WI38 (cell line): ENCODE data around the gene ZNF398.

Experiments
- H3K4me3 ChIP-seq: 2 replicates; pipeline ENCODE4 v1.5.1; 2011; ENCODE audit warnings: low read depth, mild to moderate bottlenecking, control low read depth, low read length
- TF ChIP-seq, protein P1 (sequence below): IDR thresholded peaks from 2 replicates; pipeline ENCODE4 v1.5.1; 2012; ENCODE audit warnings: low read depth, mild to moderate bottlenecking, control low read depth, low read length

The ZNF398 gene

DNA sequence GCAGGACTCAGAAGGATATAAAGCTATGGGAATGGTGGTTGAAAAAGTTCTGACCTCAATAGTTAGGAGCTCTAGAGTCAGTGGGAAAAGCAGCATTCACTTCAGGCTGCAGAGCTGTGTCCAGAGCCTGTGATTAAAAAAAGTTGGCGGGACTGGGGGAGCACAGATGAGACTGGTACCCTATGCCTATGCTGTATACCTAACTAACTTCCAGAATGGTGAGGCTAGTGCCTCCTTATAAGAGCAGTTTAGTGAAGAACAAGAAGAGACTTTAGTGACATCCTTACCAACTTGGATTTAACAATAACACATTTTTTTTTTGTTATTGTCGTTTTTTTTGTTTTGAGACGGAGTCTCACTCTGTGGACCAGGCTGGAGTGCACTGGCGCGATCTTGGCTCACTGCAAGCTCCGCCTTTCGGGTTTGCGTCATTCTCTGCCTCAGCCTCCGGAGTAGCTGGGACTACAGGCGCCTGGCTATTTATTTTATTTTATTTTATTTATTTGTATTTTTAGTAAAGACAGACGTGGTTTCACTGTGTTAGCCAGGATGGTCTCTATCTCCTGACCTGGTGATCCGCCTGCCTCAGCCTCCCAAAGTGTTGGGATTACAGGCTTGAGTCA lies 41.5 kb downstream of the ZNF398 start:
- TF ChIP-seq, protein P1, sequence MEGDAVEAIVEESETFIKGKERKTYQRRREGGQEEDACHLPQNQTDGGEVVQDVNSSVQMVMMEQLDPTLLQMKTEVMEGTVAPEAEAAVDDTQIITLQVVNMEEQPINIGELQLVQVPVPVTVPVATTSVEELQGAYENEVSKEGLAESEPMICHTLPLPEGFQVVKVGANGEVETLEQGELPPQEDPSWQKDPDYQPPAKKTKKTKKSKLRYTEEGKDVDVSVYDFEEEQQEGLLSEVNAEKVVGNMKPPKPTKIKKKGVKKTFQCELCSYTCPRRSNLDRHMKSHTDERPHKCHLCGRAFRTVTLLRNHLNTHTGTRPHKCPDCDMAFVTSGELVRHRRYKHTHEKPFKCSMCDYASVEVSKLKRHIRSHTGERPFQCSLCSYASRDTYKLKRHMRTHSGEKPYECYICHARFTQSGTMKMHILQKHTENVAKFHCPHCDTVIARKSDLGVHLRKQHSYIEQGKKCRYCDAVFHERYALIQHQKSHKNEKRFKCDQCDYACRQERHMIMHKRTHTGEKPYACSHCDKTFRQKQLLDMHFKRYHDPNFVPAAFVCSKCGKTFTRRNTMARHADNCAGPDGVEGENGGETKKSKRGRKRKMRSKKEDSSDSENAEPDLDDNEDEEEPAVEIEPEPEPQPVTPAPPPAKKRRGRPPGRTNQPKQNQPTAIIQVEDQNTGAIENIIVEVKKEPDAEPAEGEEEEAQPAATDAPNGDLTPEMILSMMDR = no peak
- no peak overlapping the region for H3K4me3 ChIP-seq

DNA sequence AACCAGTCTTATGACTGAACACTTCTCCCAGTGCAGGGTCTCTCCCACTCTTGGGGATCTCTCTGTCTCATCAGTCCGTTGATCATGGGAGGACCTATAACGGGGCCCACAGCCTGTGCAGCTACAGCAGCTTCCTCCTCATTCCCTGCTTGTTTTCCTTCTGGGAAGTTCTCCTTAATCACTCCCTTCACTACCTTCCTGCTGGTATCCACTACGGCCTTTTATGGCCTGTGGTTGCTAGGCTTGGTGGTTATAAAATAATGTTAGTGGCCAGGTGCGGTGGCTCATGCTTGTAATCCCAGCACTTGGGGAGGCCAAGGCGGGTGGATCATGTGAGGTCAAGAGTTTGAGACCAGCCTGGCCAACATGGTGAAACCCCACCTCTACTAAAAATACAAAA lies 44.6 kb downstream of the ZNF398 start:
- H3K4me3 ChIP-seq = no peak overlapping the region
- TF ChIP-seq, protein P1 = no peak

DNA sequence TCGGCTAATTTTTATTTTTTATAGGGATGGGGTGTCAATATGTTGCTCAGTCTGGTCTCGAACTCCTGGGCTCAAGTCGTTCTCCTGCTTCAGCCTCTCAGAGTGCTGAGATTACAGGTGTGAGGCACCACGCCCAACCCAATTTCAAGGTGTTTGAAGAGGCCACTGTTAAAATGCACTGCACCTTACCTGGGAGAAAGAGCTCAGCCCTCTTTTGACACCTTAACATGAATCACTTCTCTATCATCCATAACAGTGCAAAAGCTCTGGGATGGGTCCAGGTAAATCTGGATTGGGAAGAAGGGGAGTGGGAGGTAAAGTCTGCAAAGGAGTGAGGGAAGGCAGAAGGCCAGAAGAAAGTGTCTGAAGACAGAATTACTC lies 47.5 kb downstream of the ZNF398 start:
- TF ChIP-seq, protein P1 = no peak
- peak overlapping the region; percentile 86 for H3K4me3 ChIP-seq

DNA sequence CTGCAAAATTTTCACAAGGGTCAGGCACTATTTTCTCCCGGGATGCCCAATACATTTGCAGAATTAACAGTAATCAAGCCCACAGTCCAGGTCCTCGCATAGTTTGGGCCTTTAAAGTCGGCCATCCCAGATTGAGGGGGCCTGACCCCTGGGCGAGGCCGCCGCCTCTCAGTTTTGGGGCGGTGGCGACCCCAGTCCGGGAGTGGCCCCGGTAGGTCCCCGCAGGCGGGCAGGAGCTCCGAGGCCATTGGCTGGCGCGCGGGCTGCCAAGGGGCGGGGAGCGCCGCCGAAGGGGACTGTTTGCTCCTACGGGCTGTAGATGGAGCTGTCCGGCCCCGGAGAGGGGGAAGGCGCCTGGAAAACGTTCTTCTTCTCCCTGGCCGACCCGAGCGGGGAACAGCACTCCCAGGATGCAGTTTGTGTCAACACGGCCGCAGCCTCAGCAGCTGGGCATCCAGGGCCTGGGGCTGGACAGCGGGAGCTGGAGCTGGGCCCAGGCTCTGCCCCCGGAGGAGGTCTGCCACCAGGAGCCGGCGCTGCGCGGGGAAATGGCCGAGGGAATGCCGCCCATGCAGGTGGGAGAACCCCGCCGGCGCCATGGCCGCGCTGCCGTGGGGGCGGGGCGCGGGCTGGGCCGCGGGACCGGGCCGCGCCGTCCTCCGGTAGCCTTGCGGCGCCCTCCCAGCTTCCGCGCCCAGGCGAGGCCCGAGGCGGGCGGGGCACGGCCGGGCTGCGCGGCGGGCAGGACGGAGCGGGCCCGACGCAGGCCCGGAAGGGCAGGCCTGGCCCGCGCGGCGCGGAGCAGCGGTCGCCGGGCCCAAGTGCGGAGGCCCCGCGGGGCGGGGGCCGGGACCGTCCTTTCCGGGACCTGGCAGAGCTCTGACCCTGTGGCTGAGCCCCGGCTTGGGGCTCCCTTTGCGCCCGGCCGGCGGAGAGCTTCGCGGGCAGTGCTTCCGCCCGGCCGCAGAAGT lies 48.2 kb downstream of the ZNF398 start, which contains the start of gene ZNF282:
Gene ZNF282, plus strand, starts transcription at position 367 of the 971 bp plus-strand sequence. Its CDS starts 44 bp downstream, at position 411.
- H3K4me3 ChIP-seq = peak within 1 kb of the TSS; percentile 86
- TF ChIP-seq, protein P1 = peak; percentile 72

DNA sequence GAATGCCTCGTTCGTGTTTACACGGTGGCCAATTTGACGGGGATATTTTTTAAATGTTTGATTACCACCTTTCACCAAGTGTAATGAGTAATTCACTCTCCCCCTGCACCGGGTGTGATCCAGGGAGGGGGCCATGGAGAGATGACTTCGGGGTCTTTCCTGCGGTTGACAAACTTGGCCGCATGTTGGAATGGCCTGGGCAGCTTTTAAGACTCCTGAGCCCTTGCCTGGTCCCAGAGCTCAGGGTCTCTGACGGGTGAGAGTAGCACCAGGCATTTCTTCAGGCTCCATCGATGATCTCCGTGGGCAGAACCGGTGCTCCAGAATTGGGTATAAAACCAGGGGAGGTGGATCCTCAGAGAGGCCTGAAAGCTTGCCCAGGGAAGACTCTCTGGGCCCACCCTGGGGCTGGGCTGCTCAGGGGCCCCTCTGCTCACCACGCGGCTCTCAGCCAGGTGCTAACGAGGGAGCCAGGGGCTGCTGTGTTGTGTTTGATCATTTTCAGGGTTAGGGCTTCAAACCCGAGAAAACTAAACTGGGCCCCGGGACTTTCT lies 49.0 kb downstream of the ZNF398 start:
- TF ChIP-seq, protein P1 = no peak
- peak overlapping the region; percentile 86 for H3K4me3 ChIP-seq

DNA sequence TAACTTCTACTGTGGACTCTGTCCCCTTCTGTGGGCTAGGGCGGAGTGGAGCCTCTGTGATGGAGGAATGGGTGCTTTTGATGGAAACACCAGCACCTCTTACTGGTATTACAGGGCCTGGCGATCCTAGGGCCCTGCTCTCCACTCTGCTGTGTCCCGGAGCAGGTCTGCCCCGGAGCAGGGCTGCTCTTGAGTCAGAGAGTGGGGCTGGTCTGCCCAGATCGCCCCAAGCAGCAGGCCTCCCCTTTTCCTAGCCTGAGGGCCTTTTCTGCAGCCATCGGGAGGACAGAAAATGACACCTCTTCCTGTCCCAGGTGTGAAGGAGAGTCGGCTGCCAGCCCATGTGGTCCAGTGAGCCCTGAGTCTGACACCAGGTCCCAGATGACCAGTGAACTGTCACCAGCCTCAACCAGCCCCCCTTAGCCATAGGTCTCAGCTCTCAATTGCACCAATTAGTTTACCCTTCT lies 49.5 kb downstream of the ZNF398 start:
- TF ChIP-seq, protein P1 = no peak
- H3K4me3 ChIP-seq = peak overlapping the region; percentile 86
